GM19468 (cell line): ENCODE results near the gene SLC2A1.
"Not testable (repeated sequence)": the region's sequence is repeated elsewhere in the genome, so short reads cannot be mapped to it uniquely, and the experiment has no call there.

Experiments
- ATAC-seq: cut with Tn5 transposase; IDR thresholded peaks from one replicate; pipeline ENCODE4 v1.9.1; 2021; ENCODE audit warnings: mild to moderate bottlenecking, moderate library complexity, moderate number of reproducible peaks; ENCODE audit not compliant: unreplicated experiment; ENCODE audit errors: extremely low read depth

The SLC2A1 gene

DNA sequence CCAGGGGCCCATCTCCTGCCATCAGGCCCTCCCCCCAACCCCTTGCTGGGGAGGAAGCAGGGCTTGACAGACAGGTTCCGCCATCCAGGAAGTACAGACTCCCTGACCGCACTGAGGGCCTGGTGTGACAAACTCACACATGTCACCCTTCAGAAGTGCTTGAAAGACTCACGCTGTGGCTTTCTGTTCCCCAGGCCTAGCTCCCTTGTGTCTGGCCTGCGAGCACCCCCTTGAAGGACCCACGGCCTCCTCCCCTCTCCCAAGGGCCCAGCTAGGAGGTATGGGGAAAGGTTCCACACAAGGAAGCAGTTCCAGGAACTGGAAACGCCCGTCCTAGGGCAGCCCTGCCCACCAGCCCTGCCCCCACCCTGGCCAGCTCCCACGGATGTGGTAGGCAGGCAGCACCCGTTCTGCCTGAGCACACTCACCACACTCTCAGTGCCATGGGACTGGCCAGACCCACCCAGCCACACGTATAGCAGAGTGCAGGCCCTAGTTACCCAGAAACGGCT is 26.7 kb downstream of the SLC2A1 start:
- peak; percentile 38 for ATAC-seq

DNA sequence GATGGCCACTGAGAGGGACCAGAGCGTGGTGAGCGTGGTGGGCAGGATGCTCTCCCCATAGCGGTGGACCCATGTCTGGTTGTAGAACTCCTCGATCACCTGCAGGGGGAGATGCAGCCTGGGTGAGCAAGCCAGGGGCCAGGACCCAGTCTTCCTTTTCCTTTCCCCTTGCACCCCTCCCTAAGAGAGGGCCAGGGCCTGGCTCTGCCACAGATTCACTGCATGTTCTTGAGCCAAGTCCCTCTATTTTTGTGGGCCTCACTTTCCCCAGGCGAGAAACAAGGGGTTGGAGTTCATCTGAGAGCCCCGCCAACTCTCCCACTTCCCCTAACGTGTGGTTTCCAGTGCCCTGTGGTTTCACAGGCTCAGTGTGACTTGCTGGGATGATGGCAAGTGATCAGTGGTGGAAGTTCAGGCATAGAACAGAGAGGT is 27.5 kb downstream of the SLC2A1 start:
- no peak for ATAC-seq

DNA sequence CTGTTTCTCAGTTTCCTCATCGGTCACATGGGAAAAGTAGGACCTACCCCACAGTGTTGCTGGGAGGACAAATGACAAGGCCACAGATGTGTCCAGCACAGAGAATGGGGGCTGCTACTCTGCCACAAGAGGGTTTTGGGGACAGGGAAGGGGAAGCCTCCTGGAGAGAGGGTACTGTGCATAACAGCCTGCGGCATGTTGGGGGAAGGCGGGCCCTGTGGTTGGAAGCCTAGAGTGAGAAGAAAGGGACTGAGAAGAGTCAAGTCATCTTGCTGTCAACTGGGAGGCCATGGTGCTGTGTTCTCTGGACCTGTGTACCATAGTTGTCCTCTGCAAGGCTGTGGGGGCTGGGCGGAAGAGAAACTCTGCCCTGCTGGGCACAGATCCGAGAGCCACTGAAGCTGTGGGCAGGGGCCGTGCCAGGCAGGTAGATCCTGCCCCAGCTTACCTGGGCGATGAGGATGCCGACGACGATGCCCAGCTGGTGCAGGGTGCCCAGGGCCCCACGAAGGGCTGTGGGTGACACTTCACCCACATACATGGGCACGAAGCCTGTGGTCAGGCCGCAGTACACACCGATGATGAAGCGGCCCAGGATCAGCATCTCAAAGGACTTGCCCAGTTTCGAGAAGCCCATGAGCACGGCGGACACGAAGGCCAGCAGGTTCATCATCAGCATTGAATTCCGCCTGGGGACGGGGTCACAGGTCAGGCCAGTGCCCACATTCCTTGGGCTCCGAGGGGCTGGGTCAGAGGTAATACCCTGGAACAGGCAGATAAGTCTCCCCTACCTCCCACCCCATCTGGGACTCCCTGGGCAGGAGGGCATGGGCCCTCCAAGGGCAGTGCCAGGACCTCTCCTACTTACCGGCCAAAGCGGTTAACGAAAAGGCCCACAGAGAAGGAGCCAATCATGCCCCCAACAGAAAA is 28.2 kb downstream of the SLC2A1 start:
- ATAC-seq = no peak

DNA sequence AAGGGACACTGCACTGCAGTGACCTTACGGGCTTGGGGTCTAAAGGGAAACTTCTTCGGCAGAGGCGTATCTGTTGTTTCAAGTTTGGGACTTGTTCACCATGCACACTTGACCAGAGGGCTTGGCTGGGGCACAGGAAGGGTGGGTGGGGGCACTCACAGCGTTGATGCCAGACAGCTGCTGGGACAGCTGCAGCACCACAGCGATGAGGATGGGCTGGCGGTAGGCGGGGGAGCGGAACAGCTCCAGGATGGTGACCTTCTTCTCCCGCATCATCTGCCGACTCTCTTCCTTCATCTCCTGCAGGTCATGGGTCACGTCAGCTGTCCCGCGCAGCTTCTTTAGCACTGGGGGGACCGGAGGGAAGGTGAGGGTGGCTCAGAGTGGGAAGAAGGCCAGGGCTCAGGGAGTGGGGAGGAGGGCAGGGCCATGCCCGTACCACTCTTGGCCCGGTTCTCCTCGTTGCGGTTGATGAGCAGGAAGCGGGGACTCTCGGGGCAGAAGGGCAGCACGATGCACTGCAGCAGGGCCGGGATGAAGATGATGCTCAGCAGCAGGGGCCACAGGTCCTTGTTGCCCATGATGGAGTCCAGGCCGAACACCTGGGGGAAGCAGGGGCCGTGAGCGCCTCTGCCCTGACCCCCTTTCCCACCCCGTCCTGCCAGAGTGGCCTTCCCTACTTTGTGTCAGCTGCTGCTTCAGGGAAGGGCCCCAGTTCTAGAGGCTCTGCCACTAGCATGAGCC is 29.1 kb downstream of the SLC2A1 start:
- no peak for ATAC-seq

DNA sequence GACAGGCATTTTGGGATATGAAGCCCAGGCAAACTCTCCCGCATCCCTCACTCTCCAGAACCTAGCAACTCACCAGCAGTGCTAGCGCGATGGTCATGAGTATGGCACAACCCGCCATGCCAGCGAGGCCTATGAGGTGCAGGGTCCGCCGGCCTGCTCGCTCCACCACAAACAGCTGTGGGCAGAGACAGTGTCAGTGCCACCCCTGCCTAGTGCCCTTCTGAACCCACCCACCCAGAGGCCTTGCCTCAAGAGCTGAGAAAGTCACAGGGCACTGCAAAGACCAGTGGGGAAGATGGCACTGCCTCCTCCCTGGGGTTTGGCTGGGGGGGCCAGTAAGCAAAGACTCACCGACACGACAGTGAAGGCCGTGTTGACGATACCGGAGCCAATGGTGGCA is 29.8 kb downstream of the SLC2A1 start:
- ATAC-seq = no peak

DNA sequence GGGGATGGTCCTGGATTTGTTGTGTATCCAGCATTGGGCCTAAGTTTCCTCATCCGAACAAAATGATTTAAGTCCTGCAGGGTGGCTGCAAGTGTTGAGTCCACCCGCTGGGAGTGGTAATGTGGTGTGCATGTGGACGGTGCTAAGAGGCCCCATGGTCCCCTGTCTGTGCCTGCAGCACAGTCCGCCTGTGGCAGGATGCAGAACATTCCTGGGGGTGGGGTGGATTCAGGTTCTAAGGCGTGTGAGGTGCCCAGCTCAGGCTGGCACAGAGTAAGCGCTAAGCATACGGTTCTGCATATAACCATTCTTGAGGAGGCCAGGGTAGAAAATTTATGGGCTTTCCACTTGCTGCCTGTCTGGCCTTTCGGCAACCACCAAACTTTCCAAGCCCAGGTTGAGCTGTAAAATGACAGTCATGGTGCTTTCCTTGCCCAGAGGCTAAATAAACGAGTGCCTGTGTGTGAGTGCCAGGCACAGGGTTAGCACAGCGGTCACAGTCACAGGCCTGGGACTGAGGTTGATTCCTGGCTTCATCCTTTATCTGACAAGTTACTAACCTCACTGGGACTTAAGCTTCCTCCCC is 30.7 kb downstream of the SLC2A1 start:
- ATAC-seq = no peak

DNA sequence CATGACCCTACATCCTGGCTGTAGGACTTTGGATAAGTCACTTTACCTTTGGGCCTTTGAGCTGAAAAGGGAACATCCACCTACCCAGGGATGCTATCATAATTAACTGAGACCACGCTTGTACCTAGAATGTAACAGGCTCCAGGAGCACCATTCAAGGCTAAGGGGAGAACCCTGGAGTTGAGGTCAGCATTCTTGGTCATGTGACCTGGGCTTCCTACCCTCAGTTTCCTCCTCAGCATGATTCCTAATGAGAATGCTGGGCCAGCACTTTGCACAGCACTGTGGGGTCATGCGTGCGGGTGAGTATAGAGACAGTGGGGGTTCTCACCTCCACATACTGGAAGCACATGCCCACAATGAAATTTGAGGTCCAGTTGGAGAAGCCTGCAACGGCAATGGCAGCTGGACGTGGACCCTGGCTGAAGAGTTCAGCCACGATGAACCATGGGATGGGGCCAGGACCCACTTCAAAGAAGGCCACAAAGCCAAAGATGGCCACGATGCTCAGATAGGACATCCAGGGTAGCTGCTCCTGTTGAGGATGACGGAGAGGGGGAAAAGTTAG is 31.3 kb downstream of the SLC2A1 start:
- no peak for ATAC-seq

DNA sequence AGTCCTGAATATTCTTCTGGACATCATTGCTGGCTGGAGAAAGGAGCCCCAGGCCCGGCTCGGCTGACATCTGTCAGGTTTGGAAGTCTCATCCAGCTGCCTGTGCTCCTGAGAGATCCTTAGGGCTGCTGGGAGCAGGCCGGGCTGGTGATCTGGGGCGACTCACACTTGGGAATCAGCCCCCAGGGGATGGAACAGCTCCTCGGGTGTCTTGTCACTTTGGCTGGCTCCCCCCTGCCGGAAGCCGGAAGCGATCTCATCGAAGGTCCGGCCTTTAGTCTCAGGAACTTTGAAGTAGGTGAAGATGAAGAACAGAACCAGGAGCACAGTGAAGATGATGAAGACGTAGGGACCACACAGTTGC is 31.8 kb downstream of the SLC2A1 start:
- ATAC-seq = no peak

DNA sequence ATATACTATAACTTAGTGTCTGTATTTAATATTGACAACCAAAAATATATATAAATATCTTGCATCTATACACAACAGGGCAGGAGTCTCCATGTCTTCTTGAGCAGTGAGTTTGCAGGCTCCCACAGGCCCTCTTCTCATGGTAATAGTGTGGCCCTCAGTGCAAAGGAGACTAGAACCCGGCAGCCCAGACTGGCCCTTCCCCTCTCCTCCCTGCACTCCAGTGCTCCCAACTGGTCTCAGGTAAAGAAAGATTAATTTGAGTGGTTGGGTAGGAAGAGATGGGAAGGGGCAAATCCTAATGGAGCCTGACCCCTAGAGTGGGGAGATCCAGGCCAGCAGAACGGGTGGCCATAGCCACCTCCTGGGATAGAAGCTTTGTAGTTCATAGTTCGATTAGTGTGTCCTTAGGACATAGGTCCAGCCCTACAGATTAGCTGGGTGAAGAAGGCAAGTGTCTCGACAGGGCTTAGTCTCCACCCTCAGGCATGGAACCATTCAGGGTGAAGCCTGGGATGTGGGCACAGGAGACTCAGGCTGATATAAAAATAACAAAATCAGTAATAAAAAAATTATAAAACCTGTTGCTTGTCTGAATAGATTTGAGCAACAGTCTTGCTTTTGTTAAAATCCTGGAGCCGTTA is 32.3 kb downstream of the SLC2A1 start:
- no peak for ATAC-seq

DNA sequence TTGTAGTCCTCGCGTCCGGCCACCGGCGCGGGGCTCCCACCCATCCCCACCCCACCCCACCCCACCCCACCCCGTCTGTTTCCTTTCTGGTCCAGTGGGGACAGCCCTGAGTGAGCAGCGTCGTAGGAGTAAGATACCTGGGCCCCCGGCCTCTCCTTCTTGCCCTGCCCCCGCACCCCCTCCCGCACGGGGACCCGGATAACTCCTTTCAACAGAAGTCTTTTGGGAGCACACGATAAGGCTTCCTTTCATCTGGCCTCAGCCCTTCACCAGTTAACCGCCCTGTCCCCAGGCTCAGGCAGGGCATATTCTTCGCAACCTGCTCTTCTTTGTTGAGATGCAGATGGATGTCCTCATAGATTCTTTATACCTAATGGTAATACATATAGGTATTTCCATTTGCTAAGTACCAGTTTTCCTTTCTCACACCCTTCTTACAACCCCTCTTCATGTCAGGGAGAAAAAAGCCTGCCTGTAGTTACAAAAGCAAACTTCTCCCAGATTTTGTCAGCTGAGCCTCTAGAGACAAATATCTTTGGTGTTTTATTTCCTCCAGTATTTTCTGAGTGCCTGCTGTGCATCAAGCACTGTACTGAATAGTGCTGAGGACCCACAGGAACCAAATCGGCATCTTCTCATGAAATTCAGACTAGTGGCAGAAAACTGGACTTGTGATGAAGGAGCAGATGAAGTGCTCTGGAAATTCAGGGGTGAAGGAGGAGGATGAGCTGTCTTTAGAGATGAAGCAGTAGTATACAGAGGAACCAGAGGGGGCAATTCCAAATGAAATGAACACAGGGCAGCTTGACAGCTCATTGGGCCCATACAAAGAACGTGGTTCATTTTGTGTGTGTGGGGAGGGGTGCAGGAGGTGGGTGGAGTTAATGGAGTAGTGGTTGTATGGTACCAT is 33.6 kb downstream of the SLC2A1 start:
- ATAC-seq = no peak

DNA sequence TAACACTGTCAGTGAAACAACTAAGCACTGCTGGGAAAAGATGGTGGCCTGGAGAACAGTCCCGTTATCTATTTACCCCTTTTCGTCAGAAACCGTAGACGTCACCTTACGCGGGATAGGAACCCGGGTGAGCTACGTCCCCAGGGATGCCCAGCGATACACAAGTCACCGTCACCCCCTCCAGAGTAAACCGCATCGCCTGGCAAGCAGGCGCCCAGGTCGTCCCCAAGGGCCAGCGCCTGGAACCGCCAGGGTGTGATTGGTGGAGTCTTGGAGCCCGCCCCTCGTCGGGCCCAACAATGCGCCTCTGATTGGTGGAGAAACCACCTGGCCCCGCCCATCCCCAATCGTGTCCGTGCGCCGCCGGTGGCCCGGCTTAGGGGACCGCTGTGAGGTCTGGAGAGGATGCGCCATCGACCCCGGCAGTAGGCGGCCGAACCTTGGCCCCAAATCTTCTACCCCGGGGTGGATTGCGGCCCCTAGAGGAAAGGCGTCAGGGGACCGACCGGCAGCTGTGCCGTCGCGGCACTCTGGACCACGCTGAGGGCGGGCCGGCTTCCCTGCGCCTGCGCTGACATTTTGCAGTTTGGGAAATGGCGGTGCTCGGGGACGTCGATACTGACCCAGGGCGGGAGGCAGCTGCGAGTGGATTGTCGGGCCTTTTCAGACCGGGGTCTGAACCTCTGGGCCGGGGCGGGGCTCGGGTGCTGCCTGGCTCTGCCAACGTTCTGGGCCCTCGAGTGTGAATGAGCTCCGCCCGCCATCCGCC is 34.4 kb downstream of the SLC2A1 start:
- peak; percentile 85 for ATAC-seq

DNA sequence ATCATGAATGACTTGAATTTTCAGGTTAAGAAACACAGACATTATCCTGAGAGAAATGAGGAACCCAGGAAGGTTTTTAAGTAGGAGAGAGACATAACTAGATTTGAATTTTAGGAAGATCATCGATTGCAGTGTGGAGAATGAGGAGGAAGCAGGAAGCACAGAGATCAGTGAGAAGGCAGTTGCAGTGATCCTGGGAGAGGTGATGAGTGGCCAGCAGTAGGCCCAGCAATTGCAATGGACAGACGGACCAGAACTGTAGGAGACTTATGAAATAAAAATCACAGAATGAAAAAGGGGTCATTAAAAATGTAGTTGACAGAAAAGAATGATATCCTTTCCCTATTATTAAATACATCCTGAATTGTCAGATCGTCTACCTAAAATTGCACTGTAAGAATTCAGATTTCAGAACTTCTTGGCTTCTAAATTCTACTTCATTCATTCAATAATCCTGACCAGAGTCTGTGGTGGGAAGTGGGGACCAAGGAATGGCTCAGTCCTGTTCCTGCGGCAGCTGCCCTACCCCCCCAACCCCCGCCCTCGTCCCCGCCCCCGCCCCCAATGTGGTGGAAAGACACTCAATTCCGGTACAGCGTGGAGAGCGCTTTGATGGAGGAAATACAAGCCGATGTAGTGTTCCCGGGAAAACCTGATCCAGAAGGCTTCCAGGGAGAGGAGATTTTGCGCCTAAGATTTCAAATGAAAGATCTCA is 35.1 kb downstream of the SLC2A1 start:
- no peak for ATAC-seq

DNA sequence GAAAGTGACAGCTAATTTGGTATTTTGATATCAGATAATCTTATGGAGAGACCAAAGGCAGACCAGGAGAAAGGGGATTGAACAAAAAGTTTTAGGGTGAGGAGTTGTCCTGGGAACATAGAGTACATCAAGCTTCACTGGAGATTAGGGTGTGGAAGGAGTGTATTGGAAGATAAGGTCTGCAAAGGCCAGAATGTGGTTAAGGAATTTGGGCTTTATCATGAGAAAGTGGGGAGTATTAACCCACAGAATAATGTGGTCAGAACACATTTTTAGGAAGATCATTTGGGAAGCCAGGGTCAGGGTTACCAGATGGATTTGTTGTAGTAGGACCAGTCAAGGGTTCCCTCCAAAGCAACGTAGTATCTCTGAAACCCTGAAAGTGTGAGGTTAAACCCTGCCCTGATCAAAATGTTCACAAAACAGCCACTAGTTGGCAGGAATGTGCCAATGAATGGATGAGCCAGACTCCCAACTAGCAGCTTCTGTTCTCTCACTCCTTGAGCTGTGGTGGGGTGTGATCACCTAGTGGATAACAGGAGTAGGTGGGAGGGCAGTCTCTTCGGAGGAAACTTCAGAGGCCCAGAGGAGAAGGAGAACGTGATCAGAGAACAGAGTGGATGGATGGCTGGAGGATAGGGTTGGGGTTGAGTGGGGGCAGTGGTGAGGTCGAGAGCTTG is 35.8 kb downstream of the SLC2A1 start:
- no peak for ATAC-seq

DNA sequence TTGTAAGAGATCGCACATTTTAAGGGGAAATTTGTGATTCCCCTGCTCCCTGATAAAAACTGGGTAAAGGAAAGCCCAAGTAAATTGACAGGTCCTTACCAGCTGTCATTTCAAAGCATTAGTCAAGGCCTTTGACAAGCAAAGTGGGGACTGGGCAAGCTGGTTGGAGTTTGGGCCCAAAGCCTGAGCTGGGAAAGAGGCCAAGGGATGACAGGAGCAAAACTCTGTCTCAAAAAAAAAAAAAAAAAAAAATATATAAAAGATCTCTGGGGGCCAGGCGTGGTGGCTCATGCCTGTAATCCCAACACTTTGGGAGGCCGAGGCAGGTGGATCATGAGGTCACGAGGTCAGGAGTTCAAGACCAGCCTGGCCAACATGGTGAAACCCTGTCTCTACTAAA is 36.9 kb downstream of the SLC2A1 start:
- ATAC-seq = no peak

DNA sequence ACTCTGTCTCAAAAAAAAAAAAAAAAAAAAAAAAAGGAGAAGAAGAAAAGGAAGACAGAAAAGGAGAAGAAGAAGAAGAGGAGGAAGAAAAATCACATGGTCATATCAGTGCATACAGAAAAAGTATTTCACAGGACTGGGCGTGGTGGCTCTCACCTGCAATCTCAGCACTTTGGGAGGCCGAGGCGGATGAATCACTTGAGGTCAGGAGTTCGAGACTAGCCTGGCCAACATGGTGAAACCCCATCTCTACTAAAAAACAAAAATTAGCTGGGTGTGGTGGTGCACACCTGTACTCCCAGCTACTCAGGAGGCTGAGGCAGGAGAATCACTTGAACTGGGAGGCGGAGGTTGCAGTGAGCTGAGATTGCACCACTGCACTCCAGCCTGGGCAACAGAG is 39.0 kb downstream of the SLC2A1 start:
- not testable (repeated sequence) for ATAC-seq

DNA sequence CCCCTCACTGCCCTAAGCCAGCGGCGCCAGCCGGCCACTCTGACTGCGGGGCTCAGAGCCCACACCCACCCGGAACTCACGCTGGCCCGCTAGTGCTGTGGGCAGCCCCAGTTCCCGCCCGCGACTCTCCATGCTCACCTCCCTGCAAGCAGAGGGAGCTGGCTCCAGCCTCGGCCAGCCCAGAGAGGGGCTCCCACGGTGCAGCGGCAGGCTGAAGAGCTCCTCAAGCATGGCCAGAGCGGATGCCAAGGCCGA is 41.5 kb downstream of the SLC2A1 start:
- ATAC-seq = no peak

DNA sequence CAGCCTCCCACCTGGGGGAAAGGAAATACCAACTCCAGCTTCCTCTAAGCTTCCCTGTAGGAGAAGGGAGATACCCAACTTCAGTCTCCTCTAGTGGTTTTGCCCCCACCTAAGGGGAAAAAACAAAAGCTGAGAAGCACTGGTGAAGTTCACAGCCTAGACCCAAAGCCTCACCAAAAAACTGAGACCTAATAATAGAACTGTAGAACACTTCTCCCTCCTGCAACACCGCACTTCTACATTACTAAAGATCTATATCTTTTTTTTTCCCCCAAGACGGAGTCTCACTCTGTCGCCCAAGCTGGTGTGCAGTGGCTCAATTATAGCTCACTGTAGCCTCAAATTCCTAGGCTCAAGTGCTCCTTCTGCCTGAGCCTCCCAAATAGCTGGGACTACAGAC is 43.2 kb downstream of the SLC2A1 start:
- no peak for ATAC-seq
